HepG2 (cell line): ENCODE results near the gene METTL26. TPM values are rescaled to one million over a fixed set of nuclear protein-coding genes. Genes with fewer than 3 reads are reported as not detected.

ENCODE experiments used
- HNF1B ChIP-seq: sonication (generic); formaldehyde crosslinking; IDR thresholded peaks from 2 replicates; pipeline ENCODE4 v1.5.1; 2020; ENCODE audit warnings: mild to moderate bottlenecking, moderate library complexity, missing genetic modification reagents
- IRF2 ChIP-seq: IDR thresholded peaks from 2 replicates; pipeline ENCODE4 v1.6.1; 2018; ENCODE audit warnings: missing genetic modification reagents, missing compliant biosample characterization
- KAT8 ChIP-seq: IDR thresholded peaks from 2 replicates; pipeline ENCODE4 v1.6.1; 2016; ENCODE audit warnings: missing genetic modification reagents, missing compliant biosample characterization
- KDM3A ChIP-seq: IDR thresholded peaks from 2 replicates; pipeline ENCODE4 v1.6.1; 2018; ENCODE audit warnings: low read depth, missing compliant biosample characterization
- NPAS2 ChIP-seq: sonication (generic); formaldehyde crosslinking; IDR thresholded peaks from 2 replicates; pipeline ENCODE4 v1.8.0; 2022; ENCODE audit warnings: mild to moderate bottlenecking, missing genetic modification reagents, borderline replicate concordance
- PLSCR1 ChIP-seq: sonication (generic); formaldehyde crosslinking; IDR thresholded peaks from 2 replicates; pipeline ENCODE4 v1.5.0; 2020; ENCODE audit warnings: missing genetic modification reagents, mild to moderate bottlenecking, borderline replicate concordance
- PRDM10 ChIP-seq: sonication (generic); formaldehyde crosslinking; IDR thresholded peaks from 2 replicates; pipeline ENCODE4 v1.4.0; 2020; ENCODE audit warnings: low read depth, missing genetic modification reagents
- RNF219 ChIP-seq: sonication (generic); formaldehyde crosslinking; IDR thresholded peaks from 2 replicates; pipeline ENCODE4 v1.5.0; 2020; ENCODE audit warnings: mild to moderate bottlenecking, missing genetic modification reagents
- ZNF275 ChIP-seq: sonication (generic); formaldehyde crosslinking; IDR thresholded peaks from 2 replicates; pipeline ENCODE4 v1.8.0; 2022; ENCODE audit warnings: missing genetic modification reagents, mild to moderate bottlenecking, inconsistent platforms, borderline replicate concordance
- ZNF280D ChIP-seq: sonication (generic); formaldehyde crosslinking; IDR thresholded peaks from 2 replicates; pipeline ENCODE4 v1.5.1; 2020; ENCODE audit warnings: mild to moderate bottlenecking, missing genetic modification reagents
- ZNF33B ChIP-seq: sonication (generic); formaldehyde crosslinking; IDR thresholded peaks from 2 replicates; pipeline ENCODE4 v1.5.1; 2020; ENCODE audit warnings: mild to moderate bottlenecking, missing genetic modification reagents
- ZNF343 ChIP-seq: sonication (generic); formaldehyde crosslinking; IDR thresholded peaks from 2 replicates; pipeline ENCODE4 v1.4.0; 2020; ENCODE audit warnings: mild to moderate bottlenecking, missing genetic modification reagents
- ZNF619 ChIP-seq: sonication (generic); formaldehyde crosslinking; IDR thresholded peaks from 2 replicates; pipeline ENCODE4 v1.4.0; 2020; ENCODE audit warnings: mild to moderate bottlenecking, missing genetic modification reagents
- ZNF766 ChIP-seq: sonication (generic); formaldehyde crosslinking; IDR thresholded peaks from 2 replicates; pipeline ENCODE4 v1.5.0; 2020; ENCODE audit warnings: missing genetic modification reagents, borderline replicate concordance
- polyA plus RNA-seq, 8 experiments: library from polyadenylated mRNA; depleted of rRNA in 3 of 8; stranded (reverse) in 7 of 8; unstranded in 1 of 8; fragments of >200 nt; fragmentation: Illumina TruSeq in 4 of 8; extraction: Trizol in 4 of 8; gene quantifications; 2 replicates each; pipeline versions ENCODE4 v1.2.1 to v1.2.3, GENCODE V29; 2011 to 2016; ENCODE audit warnings: low read depth in 4 of 8, missing spikeins in 1 of 8, mixed read lengths in 1 of 8; ENCODE audit not compliant: insufficient read depth in 1 of 8
- total RNA-seq, 5 experiments: library from RNA; depleted of rRNA; stranded (reverse); fragments of >200 nt; fragmentation: Illumina TruSeq; extraction: Trizol; gene quantifications; 2 replicates each; pipeline ENCODE4 v1.2.3, GENCODE V29; 2016; ENCODE audit warnings: low read depth in 1 of 5

Gene METTL26
- total and polyA plus RNA-seq, 2 of the 13 experiments (the other 11 are each of a cell fraction or from before 2014, with no cell fraction given): 65.5 to 70.1 TPM

GRCh38 chr16:610513-611381 is 25.4 kb downstream of the METTL26 start (continued):
- TF ChIP-seq ZNF280D (no peak), RNF219 (CRISPR knock-in tag) (no peak), PRDM10 (CRISPR knock-in tag) (no peak), ZNF33B (CRISPR knock-in tag) (no peak), KDM3A (peak; percentile 59; the same call in 1 of the 2 replicates), NPAS2 (CRISPR knock-in tag) (no peak), ZNF275 (CRISPR knock-in tag) (no peak), IRF2 (CRISPR knock-in tag) (peak; percentile 55; the same call in 1 of the 2 replicates), ZNF343 (no peak), KAT8 (CRISPR knock-in tag) (peak; percentile 24; the same call in 1 of the 2 replicates), PLSCR1 (no peak), ZNF766 (CRISPR knock-in tag) (no peak), ZNF619 (CRISPR knock-in tag) (no peak), HNF1B (no peak)
